Type B pancreatic cell (in vitro differentiated cells): Measurements from ENCODE around the gene DNAJB4. TPM values are rescaled to one million over a fixed set of nuclear protein-coding genes. Genes with fewer than 3 reads are reported as not detected.

Experiments
- DNase-seq: peaks from one replicate; pipeline ENCODE4 v3.0.0; 2021; ENCODE audit warnings: mixed read lengths; ENCODE audit not compliant: unreplicated experiment; ENCODE audit errors: extremely low spot score
- H3K27ac Mint-ChIP-seq: 2 replicates; pipeline ENCODE4 v1.8.0; 2021; ENCODE audit warnings: mild to moderate bottlenecking, mixed read lengths
- H3K27me3 Mint-ChIP-seq: 2 replicates; pipeline ENCODE4 v1.8.0; 2021; ENCODE audit warnings: mixed read lengths
- H3K36me3 Mint-ChIP-seq: 2 replicates; pipeline ENCODE4 v1.8.0; 2021; ENCODE audit warnings: mixed read lengths
- H3K4me1 Mint-ChIP-seq: one replicate; pipeline ENCODE4 v1.8.0; 2021; ENCODE audit warnings: mixed read lengths; ENCODE audit not compliant: unreplicated experiment
- H3K4me3 Mint-ChIP-seq: 2 replicates; pipeline ENCODE4 v1.8.0; 2021; ENCODE audit warnings: mild to moderate bottlenecking, mixed read lengths
- H3K9me3 Mint-ChIP-seq: 2 replicates; pipeline ENCODE4 v1.8.0; 2021; ENCODE audit warnings: mixed read lengths
- total RNA-seq: library from RNA; stranded (reverse); gene quantifications from 2 replicates; pipeline ENCODE4 v1.2.1, GENCODE V29; 2021; ENCODE audit warnings: low replicate concordance
- TF ChIP-seq, protein P1 (sequence below): fragments of 200-600 bp; sonication (generic); conservative IDR thresholded peaks from 2 replicates; pipeline ENCODE4 v1.5.0; 2021; ENCODE audit warnings: antibody characterized with exemption, mild to moderate bottlenecking

DNAJB4 gene
- total RNA-seq, 1 donor from 2014 or later, result 27.7 TPM

DNA sequence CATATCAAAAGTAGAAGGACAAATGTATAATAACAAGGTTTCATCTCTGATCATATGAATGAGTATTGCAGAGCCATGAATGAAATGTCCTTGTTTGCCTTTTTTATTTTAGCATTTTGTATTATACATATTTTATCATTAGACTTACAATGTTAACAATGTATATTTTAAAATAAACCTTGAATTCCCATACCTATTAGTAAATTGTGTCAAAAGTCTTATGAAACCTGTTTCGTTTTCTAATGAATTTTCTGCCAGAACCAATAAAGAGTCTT lies 646 bp downstream of the DNAJB4 start:
- peaks cover 30% of the 10 kb centered on the region for H3K4me1 Mint-ChIP-seq
- no peaks in the 10 kb centered on the region for H3K36me3 Mint-ChIP-seq
- peaks cover 3% of the 10 kb centered on the region for H3K27me3 Mint-ChIP-seq
- H3K4me3 Mint-ChIP-seq, result peak overlapping the region; percentile 93
- DNase-seq, result no peak
- TF ChIP-seq, protein P1, sequence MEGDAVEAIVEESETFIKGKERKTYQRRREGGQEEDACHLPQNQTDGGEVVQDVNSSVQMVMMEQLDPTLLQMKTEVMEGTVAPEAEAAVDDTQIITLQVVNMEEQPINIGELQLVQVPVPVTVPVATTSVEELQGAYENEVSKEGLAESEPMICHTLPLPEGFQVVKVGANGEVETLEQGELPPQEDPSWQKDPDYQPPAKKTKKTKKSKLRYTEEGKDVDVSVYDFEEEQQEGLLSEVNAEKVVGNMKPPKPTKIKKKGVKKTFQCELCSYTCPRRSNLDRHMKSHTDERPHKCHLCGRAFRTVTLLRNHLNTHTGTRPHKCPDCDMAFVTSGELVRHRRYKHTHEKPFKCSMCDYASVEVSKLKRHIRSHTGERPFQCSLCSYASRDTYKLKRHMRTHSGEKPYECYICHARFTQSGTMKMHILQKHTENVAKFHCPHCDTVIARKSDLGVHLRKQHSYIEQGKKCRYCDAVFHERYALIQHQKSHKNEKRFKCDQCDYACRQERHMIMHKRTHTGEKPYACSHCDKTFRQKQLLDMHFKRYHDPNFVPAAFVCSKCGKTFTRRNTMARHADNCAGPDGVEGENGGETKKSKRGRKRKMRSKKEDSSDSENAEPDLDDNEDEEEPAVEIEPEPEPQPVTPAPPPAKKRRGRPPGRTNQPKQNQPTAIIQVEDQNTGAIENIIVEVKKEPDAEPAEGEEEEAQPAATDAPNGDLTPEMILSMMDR, result no peak
- H3K27ac Mint-ChIP-seq, result peak overlapping the region; percentile 99
- H3K9me3 Mint-ChIP-seq, result no peaks in the 10 kb centered on the region

GRCh38 chr1:78005755-78006154 lies 1.0 kb downstream of the DNAJB4 start:
- H3K27ac Mint-ChIP-seq, result peak overlapping the region; percentile 99
- no peak for DNase-seq
- H3K27me3 Mint-ChIP-seq, result peaks cover 3% of the 10 kb centered on the region
- H3K4me3 Mint-ChIP-seq, result peak overlapping the region; percentile 93
- peaks cover 30% of the 10 kb centered on the region for H3K4me1 Mint-ChIP-seq
- H3K36me3 Mint-ChIP-seq, result no peaks in the 10 kb centered on the region
- H3K9me3 Mint-ChIP-seq, result no peaks in the 10 kb centered on the region
- TF ChIP-seq, protein P1, result no peak

DNA sequence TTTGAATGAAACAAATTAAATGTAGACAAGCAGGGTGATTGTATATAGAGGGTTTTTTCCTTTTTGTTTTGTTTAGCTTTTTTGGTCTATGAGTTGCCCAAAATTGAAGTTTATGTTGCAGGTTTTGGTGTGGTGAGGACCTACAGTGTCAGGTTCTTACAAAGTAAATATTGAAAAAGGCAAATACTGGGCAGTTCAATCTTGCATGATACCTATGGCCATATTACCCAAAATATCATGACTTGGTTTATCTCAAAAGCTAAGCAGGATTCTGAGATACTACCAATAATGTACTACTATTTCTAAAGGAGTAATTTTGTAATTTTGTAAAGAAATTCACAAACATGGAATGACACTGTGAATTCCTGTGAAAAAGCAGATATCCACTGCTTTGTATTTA lies 1.8 kb downstream of the DNAJB4 start:
- Mint-ChIP-seq H3K27me3 (peaks cover 3% of the 10 kb centered on the region), H3K36me3 (no peaks in the 10 kb centered on the region), H3K4me1 (peaks cover 34% of the 10 kb centered on the region), H3K4me3 (peak overlapping the region; percentile 93), H3K9me3 (no peaks in the 10 kb centered on the region), H3K27ac (no peak overlapping the region)
- DNase-seq, result no peak
- TF ChIP-seq, protein P1, result no peak

GRCh38 chr1:78007677-78008341 lies 3.1 kb downstream of the DNAJB4 start:
- Mint-ChIP-seq H3K27ac (no peak overlapping the region), H3K4me3 (peak overlapping the region; percentile 65), H3K4me1 (peaks cover 27% of the 10 kb centered on the region), H3K27me3 (peaks cover 3% of the 10 kb centered on the region), H3K36me3 (peaks cover under 1% of the 10 kb centered on the region), H3K9me3 (no peaks in the 10 kb centered on the region)
- DNase-seq, result no peak
- TF ChIP-seq, protein P1, result no peak

DNA sequence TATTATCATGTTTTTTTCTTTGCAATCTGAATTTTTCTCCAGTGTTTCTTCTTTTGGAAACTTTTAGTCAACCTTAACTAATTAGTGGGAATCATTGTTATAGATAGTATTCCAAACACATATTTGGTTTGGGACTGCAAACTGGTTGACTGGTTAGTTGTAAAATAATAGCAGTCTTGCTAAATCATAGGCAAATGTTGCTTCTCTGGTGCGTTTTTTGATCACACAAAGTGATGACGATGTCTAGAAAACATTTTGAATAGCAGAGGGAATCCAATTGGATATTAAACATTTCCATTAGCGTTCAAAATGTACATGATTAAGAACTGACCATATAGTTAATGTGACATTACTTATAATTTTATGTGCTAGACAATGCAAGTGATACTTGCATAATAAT lies 4.5 kb downstream of the DNAJB4 start:
- Mint-ChIP-seq H3K27me3 (peaks cover 3% of the 10 kb centered on the region), H3K36me3 (peaks cover 7% of the 10 kb centered on the region), H3K4me1 (peaks cover 15% of the 10 kb centered on the region), H3K4me3 (peak overlapping the region; percentile 8), H3K27ac (no peak overlapping the region), H3K9me3 (no peaks in the 10 kb centered on the region)
- DNase-seq, result no peak
- TF ChIP-seq, protein P1, result no peak

- Mint-ChIP-seq H3K4me3 (no peak overlapping the region), H3K36me3 (peaks cover 8% of the 10 kb centered on the region), H3K27me3 (no peaks in the 10 kb centered on the region), H3K27ac (no peak overlapping the region), H3K4me1 (peaks cover 15% of the 10 kb centered on the region), H3K9me3 (no peaks in the 10 kb centered on the region)
- TF ChIP-seq, protein P1, result no peak
- no peak for DNase-seq
These were observed 5.1 kb downstream of the DNAJB4 start for GRCh38 chr1:78009836-78010235.
